Measurements from ENCODE around the gene ATG16L2. TPM values are rescaled to one million over a fixed set of nuclear protein-coding genes. Genes with fewer than 3 reads are reported as not detected.
"Not testable (repeated sequence)": the region's sequence is repeated elsewhere in the genome, so short reads cannot be mapped to it uniquely, and the experiment has no call there.

The ATG16L2 gene
- total RNA-seq, 2 donors from 2014 or later: 11.9 to 16.3 TPM

DNA sequence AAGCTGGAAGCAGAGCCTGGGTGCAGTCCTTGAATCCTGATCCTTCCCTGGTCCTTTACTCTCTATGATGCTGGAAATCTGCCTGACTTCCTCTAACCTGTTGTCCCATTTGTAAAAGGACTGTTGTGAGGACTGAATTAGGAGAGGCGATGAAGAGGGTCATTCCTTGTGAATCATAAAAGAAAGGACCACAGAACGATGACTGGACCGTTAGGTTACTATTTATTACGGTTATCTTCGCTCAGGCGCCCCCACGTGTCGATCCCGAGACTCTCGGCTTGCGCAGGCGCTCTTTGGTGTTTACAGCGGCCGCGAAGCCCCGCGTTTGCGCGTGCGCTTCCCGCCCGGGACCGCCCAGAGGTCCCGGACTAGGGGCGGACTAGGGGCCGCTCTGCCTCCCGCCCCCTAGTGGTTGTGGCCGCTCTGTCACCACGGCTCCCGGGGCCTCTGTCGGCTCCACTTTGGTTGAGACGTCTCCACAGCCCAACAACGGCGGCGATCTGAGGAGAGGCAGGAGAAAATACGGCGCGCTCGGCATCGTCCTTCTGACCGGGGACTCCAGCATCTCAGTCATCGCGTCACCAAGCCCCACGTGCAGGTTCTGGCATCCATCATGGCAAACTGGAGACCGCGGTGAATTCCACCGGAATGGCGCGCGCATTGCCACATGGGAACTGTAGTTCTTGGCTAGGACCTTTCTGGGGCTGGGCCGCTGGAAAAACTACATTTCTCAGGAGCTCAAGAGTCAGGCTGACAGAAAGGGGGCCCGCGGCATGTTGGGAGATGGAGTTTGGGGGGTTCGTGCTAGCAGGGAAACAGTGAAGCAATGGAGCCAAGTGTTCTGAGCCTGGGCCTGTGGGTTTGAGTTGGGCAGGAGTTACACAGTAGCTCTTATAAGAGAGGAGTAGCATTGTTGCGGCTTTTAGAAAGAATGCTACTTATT is 20.5 kb upstream of the ATG16L2 start, which contains the start of gene STARD10:
TSS of gene STARD10 (minus strand) at position 623 of the 943 bp plus-strand sequence. CDS start 12,866 bp downstream, outside the sequence.
- ATAC-seq: peak; percentile 96 to 97
- intact Hi-C loops (cut with DNase I): loop anchor here (1.0 to 5.0 kb wide), 2 partner anchors 66 to 68 kb away; no protein-coding TSS in a partner anchor
- peak; percentile 97 for DNase-seq

DNA sequence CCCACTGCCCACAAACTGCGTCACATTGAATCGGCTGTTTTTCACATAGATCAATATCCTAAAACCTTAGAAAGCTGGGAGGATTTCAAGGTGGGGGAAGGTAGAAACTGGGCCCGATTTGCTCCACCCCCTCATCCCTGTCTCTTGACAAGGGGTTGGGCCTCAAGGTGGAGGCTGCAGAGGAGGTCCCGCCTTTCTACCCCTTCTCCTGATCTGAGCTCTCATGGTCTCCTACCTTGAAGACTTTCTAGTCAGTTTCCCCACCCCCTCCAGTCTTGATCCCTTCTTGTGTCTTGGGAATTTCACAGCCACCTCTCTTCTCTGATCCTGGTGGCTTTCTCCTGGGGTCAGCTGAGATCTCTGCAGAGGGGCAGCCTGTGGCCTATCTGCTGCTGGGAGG is 15.8 kb upstream of the ATG16L2 start:
- ATAC-seq (no peak), DNase-seq (no peak)
- intact Hi-C loops (cut with DNase I): no loop called here

DNA sequence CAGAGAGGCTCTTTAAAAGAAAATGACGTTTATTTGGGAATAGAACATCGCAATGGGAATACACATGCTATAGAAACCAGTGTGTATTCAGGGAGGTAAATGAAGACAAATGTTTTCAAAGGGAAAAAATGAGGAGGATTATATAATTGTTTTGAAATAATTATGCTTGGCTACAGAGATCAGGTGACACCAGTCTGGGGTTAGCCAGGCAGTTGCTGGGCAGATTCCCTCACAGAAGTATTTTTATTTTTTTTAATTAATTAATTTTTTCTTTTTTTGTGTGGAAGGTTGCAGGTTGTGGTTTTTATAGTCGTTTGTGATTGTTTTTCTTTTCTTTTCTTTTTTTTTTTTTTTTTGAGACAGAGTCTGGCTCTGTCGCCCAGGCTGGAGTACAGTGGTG is 14.8 kb upstream of the ATG16L2 start:
- ATAC-seq: no peak
- intact Hi-C loops (cut with DNase I): no loop called here
- DNase-seq: no peak

DNA sequence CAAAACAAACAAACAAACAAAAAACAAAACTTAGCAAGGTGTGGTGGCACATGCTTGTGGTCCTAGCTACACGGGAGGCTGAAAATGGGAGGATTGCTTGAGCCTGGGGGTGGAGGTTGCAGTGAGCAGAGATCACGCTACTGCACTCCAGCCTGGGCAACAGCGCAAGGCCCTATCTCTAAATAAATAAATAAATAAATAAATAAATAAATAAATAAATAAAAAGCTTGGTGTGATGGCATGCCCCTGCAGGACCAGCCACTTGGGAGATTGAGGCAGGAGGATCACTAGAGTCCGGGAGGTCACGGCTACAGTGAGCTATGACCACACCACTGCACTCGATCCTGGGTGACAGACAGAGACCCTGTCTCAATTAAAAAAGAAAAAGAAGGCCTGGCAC is 11.4 kb upstream of the ATG16L2 start:
- intact Hi-C loops (cut with DNase I): no loop called here
- peak; percentile 7 for DNase-seq
- no peak for ATAC-seq

DNA sequence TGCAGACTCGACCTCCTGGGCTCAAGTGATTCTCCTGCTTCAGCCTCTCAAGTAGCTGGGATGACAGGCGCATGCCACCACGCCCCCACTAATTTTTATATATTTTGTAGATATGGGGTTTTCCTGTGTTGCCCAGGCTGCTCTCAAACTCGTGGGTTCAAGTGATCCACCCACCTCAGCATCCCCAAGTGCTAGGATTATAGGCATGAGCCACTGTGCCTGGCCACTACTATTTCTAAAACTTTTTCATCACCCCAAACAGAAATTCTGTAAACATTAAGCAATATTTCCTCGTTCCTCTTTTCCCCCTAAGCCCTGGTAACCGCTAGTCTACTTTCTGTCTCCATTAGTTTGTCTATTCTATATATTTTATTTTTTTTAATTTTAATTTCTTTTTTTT is 9.0 kb upstream of the ATG16L2 start:
- intact Hi-C loops (cut with DNase I): no loop called here
- peak; percentile 12 for DNase-seq
- ATAC-seq: no peak

DNA sequence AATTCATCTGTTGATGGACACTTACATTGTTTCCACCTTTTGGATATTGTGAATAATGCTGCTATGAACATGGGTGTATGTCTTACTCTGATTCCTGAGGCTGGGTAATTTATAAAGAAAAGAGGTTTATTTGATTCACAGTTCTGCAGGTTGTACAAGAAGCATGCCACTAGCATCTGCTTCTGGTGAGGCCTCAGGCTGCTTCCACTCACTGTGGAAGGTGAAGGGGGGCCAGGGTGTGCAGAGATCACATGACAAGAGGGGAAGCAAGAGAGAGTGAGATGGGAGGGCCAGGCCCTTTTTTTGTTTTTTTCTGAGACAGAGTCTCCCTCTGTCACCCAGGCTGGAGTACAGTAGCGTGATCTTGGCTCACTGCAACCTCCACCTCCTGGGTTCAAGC is 7.8 kb upstream of the ATG16L2 start:
- ATAC-seq; intact Hi-C loops (cut with DNase I): not testable (repeated sequence)
- peak; percentile 10 for DNase-seq

DNA sequence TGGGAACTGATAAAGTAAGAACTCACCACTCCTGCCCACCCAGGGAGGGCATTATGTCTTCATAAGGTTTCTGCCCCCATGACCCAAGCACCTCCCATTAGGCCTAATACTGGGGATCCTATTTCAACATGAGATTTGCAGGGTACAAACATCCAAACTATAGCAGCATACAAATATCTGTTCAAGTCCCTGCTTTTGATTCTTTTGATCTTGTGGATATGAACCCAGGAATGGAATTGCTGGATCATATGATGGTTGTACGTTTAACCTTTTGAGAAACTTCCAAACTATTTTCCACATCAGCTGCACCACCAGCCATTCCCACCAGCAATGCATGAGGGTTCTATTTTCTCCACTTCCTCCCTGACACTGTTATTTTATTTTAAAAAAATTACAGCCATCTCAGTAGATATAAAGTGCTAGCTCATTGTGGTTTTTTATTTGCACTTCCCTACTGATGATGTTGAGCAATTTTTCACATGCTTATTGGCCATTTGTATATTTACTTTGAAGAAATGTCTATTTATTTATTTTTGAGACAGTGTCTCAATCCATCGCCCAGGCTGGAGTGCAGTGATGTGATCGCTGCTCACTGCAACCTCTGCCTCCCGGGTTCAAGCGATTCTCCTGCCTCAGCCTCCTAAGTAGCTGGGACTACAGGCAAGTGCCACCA is 7.1 kb upstream of the ATG16L2 start:
- peak; percentile 9 for DNase-seq
- intact Hi-C loops (cut with DNase I): no loop called here
- peak in 1 of 2 donors; percentile 55 for ATAC-seq

DNA sequence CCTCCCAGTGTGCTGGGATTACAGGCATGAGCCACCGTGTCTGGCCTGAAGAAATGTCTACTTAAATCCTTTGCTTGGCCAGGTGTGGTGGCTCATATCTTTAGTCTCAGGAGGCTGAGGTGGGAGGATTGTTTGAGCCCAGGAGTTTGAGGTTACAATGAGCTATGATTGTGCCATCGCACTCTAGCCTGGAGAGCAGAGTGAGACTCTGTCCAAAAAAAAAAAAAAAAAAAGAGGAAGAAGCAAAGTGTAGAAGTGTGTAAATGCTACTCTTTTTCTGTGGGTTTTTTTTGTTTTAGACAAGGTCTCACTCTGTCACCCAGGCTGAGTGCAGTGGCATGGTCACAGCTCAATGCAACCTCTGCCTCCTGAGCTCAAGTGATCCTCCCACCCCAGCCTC is 6.4 kb upstream of the ATG16L2 start:
- peak; percentile 9 for DNase-seq
- peak; percentile 32 to 53 for ATAC-seq
- intact Hi-C loops (cut with DNase I): no loop called here

DNA sequence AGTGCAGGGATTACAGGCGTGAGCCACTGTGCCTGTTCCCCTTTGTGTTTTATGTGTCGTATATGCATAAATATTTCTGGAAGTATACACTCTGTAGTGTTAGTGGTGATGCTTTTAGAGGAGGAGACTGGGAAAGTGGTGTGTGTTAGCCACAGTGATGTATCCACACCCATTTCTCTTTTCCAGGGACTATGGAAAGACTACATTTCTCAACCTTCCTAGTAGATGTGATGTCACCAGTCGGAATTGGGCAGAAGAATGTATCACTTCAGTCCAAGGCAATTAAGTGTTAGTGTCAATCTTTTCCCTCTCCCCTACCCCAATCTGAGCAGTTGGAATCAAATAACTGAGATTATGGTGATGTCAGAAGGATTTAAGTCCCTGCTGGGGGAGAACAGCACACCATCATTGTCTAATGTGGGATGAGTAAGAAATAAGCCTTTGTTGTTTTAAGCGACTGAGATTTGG is 5.8 kb upstream of the ATG16L2 start:
- no peak for DNase-seq
- peak in 1 of 2 donors; percentile 9 for ATAC-seq
- intact Hi-C loops (cut with DNase I): no loop called here

DNA sequence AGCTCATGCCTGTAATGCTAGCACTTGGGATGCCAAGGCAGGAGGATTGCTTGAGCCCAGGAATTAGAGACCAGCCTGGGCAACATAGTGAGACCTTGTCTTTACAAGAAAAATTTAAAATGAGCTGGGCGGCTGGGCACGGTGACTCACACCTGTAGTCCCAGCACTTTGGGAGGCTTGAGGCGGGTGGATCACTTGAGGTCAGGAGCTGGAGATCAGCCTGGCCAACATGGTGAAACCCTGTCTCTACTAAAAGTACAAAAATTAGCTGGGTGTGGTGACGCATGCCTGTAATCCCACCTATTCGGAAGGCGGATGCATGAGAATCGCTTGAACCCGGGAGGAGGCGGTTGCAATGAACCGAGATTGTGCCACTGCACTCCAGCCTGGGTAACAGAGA is 2.5 kb upstream of the ATG16L2 start:
- DNase-seq, ATAC-seq: not testable (repeated sequence)
- intact Hi-C loops (cut with DNase I): loop anchor here in 1 of 2 donors (5.0 kb wide), 1 partner anchor 84 kb away; no protein-coding TSS in a partner anchor

DNA sequence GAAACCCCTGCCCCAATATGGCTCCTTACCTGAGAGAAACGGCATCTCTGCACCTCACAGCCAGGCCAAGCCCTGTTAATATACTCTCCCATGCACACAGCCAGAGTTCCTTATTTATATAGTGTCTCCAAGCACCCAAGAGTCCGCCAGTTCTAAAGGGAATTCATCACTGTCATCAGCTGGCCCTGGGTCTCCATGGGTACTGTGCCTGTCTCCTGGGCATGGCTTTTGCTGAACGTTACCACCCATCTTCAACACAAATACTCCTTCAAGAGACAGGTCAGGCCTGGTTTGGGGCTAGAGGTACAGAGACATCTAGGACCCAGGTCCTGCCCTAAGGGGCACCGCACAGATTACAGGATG is 1.6 kb upstream of the ATG16L2 start:
- ATAC-seq: no peak
- DNase-seq: no peak
- intact Hi-C loops (cut with DNase I): loop anchor here in 1 of 2 donors (5.0 kb wide), 1 partner anchor 85 kb away; no protein-coding TSS in a partner anchor

DNA sequence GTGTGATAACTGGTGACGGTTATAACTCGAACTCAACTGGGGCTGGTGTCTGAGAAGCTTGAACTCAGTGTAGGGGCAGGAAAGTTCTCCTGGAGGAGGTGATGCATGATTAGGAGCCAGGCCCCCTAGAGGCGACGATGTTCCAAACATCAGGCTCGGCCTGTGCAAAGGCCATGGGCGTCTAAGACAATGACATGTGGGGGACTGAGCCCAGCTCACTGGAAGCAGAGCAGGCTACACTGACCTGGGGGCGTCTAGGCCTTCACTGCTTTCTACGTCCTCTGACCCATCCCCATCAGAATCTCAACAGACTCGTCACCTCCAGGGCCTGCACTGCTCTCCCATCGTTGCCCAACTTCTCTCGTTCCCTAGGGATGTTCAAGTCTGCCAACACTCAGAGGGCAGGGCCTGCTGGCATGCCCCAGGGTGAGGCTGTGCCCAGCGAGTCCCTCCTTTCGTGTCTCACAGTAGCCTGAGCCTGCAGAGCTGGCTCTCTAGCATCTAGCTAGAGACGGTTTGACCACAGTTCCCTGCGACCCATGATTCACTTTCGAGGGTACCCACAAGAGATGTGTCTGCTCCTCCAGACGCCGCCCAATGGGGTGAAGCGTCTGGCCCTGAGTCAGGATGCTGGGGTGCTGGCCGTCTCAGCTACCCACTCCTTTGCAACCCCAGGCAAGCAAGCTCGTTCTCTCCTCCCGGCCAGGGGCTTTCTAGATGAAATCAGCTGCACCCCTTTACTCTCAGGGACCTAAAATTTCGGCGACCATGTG is 1.1 kb upstream of the ATG16L2 start:
- DNase-seq (peak; percentile 66), ATAC-seq (peak; percentile 7 to 22)
- intact Hi-C loops (cut with DNase I): loop anchor here in 1 of 2 donors (5.0 kb wide), 1 partner anchor 86 kb away; no protein-coding TSS in a partner anchor

DNA sequence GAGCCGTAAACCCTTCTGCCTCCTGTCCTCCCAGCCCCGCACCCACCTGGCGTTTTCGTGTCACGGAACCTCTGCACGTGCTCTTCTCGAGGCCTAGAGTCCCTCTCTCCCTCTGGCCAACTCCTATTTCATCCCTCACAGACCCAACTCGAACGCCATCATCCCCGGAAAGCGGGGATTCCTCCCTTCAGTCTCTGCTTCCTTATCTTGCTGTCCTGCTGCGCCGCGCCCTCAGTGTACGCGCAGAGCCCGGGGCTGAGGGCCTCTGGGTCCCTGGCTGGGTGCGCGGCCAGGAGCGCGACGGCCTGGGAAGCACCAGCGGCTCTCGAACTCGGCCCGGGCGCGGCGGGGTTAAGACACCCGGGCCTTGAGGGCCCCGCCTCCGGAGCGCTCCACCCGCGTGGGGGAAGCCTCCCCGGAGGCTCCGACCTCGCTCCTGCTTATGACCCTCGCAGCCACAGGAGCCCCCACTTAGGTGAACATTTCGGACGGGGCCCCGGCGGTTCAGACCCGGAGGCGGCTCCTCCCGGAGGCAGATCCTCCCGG is 398 bp upstream of the ATG16L2 start:
- DNase-seq (peak; percentile 89), ATAC-seq (peak; percentile 91)
- intact Hi-C loops (cut with DNase I): loop anchor here in 1 of 2 donors (5.0 kb wide), 1 partner anchor 87 kb away; no protein-coding TSS in a partner anchor

DNA sequence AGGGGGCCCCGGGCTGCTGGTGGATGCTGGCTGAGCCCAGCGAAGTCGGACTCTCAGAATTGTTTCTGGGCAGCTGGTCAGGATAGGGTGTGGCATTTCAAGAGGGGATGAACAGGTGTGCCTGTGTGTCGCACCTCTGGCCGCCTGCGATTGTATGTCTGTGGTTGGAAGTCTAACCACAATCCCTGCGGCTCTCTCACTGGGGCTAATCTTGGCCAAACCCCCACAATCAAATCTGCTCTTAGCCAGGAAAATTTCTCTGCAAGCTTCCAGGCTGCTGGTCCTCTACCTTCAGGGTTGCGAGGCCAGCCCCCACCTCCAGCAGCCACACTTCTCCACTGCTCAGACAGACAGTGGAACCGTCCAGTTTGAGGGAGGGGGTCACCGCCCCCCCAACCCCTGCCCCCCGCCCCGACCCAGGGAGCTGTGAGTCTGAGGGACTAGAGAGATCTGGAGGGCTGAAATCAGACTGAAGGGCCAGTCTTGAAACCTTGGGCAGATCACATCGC is 953 bp downstream of the ATG16L2 start:
- intact Hi-C loops (cut with DNase I): no loop called here
- ATAC-seq (no peak), DNase-seq (no peak)

DNA sequence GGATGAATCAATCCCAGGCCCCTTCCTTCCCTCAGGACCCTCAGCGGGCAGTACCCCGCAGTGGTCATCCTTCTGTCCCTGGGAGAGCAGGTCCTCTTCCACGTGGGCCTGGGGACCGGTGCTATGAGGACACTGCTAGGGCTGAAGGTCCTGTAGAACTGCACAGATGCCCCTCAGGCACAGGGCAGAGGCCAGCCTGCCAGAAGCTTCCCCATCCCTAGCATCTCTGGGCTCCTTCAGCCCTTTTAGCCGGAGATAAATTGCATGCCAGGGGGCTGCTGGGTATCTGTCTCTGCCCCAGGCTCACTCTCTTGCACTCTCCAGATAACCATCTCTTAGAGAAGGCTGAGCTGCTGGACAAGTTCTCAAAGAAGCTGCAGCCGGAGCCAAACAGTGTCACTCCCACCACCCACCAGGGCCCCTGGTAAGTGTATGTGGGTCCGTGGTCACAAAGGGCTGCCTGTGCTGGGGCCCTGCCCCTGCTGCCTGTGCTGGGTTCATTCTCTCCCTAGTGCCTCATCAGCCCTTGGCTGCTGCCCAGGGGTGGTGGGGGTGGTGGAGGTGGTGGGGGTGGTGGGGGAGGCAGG is 2.3 kb downstream of the ATG16L2 start:
- intact Hi-C loops (cut with DNase I): no loop called here
- no peak for ATAC-seq

DNA sequence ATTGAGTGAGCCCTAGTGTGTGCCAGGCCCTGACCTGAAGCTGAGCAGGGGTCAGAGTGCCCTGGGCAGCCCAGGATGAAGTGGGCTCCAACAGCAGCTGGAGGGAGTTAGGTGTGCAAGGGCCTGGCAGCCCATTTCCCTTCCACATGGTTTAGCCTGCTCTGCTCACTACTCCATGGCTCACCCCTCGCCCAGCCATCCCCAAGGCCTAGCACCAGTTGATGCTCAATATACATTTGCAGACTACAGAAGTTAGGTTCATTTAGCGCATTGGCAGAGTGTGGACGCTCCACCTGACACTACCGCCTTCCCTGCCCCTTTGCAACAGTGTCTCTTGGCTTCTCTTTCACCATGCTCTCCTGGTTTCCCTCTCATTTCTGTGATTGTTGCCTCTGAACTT is 3.8 kb downstream of the ATG16L2 start:
- DNase-seq (no peak), ATAC-seq (no peak)
- intact Hi-C loops (cut with DNase I): no loop called here

More for the DNA sequence above, 2.3 kb downstream of the ATG16L2 start:
- no peak for DNase-seq

DNA sequence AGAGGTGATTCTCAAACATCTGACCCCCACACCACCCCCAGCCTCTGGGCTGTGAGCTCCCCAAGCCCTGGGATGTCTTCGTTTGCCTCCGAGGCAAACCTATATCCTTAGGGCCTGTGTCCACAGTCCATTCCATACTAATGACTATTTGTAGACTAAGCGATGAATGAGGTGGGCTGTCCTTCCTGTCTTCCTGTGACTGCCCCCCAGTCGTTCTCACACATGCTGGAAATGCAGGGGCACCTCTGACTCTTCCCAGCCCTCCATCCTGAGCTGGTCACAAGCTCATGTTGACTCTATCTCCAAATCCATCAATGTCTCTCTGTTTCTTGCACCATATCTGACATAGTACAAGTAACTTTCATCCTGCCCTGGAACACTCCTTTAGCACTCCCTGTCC is 4.8 kb downstream of the ATG16L2 start:
- ATAC-seq: no peak
- no peak for DNase-seq
- intact Hi-C loops (cut with DNase I): no loop called here

DNA sequence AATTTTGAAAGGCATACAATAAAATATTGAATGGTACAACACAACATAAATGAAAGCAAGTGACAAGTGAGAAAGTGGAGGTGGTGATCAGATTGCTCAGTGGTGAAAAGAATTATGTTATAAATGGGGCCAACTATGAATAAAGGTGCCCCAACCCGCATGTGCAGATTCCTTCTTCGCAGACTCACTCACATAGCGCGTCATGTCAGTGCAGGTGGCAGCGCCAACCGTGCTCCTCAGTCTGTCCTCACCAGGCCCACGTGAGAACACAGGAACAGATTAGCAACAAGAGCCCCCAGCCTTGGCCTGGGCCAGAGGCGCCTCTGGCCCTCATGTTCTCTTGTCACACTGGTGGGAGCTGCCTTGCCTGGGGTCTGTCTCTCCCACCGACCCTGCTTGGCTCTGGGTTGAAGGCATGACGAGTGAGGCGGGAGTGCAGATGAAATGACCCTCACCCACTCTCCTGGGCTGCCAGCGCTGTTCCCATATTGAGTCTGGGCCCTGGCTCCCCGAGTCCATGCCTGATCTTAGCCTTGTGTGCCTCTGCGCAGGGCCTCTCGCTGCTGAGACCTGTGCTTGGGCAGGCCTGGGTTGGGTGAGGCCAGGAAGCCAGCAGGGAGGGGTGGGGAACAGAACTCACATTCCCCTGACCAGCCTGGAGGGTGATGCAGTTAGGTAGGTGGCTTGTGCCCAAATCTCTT is 6.4 kb downstream of the ATG16L2 start:
- no peak for DNase-seq
- intact Hi-C loops (cut with DNase I): no loop called here
- no peak for ATAC-seq

Measured in left cardiac atrium (tissue), 4 donors.